ENCODE measurements around the gene TEKTIP1. TPM values are rescaled to one million over a fixed set of nuclear protein-coding genes. Genes with fewer than 3 reads are reported as not detected.

The TEKTIP1 gene
- total RNA-seq, 1 experiment from 2014 or later = 0.49 TPM

DNA sequence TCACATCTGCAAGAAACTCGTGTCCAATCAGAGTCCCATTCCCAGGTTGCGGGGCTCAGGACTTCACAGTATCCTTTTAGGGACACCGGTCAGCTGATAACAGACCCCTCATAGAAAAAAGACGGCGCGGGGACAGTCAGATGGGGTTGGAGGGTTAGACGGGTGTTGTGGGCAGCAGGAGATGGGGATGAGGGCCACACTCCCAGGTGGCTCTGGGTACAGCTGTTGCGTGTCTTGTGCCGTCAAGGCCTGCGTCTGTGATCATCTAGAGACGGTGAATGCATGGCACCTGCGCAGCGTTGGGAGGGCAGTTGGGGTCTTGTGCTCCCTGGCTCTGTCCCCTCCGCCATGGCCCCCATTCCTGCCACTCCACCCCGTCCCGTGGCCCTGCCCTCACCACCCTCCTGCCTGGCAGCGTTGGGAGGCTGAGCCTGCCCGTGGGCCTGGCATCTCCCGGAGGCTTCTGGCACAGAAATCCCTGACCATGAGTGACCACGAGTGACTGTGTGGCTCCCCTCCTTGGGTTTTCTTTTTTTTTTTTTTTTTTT, 14.0 kb upstream of the TEKTIP1 start:
- Mint-ChIP-seq H3K4me3 (ENCODE audit: unreplicated experiment) (no peak overlapping the region), H3K27ac (ENCODE audit: low read depth, unreplicated experiment) (no peak overlapping the region), H3K9me3 (ENCODE audit: unreplicated experiment) (no peaks in the 10 kb centered on the region), H3K36me3 (ENCODE audit: insufficient read depth, unreplicated experiment) (peaks cover 34% of the 10 kb centered on the region), H3K27me3 (ENCODE audit: insufficient read depth, unreplicated experiment) (no peaks in the 10 kb centered on the region), H3K4me1 (ENCODE audit: insufficient read depth, unreplicated experiment) (peaks cover 11% of the 10 kb centered on the region)
- ChIA-PET POLR2A (no interaction called here), CTCF (no interaction called here)
- no peak for DNase-seq (ENCODE audit: unreplicated experiment)
- BruUV-seq (replicated peaks) = no TSS peak
- TF ChIP-seq, protein P1, sequence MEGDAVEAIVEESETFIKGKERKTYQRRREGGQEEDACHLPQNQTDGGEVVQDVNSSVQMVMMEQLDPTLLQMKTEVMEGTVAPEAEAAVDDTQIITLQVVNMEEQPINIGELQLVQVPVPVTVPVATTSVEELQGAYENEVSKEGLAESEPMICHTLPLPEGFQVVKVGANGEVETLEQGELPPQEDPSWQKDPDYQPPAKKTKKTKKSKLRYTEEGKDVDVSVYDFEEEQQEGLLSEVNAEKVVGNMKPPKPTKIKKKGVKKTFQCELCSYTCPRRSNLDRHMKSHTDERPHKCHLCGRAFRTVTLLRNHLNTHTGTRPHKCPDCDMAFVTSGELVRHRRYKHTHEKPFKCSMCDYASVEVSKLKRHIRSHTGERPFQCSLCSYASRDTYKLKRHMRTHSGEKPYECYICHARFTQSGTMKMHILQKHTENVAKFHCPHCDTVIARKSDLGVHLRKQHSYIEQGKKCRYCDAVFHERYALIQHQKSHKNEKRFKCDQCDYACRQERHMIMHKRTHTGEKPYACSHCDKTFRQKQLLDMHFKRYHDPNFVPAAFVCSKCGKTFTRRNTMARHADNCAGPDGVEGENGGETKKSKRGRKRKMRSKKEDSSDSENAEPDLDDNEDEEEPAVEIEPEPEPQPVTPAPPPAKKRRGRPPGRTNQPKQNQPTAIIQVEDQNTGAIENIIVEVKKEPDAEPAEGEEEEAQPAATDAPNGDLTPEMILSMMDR (IDR thresholded peaks at IDR 0.05; ENCODE audit: unreplicated experiment) = no peak
- intact Hi-C loops (cut with micrococcal nuclease) = no loop called here

DNA sequence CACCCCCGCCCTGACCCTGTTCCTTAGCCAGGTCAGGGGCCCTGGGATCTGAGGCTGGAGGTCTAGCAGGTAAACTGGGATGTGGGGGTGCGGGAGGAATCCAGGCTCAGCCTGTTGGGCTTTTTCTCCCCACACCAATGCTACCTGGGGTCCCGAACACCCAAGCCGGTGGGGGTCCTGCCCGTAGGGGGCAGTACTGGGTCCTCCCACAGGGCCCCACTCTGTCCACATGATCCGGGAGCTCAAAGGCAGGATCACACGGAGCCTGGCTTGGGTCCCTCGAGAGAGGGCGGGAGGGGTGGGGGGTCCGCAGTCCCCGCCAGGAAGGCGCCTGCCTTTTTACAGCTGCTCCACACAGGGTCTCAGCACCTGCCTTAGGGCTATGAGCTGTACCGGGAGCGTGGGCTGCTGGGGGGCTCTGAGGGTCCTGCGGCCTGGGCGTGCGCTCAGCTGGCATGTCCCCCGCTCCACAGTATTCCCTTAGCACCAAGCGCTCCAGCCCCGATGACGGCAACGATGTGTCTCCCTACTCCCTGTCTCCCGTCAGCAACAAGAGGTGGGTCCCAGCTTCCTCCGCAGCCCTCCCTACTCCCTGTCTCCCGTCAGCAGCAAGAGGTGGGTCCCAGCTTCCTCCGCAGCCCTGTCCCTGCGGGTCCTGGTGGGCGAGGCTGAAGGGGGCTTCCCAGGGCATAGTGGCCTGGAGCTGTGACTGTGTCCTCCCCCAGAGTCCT, 12.3 kb upstream of the TEKTIP1 start:
- TF ChIP-seq, protein P1 (IDR thresholded peaks at IDR 0.05; ENCODE audit: unreplicated experiment) = no peak
- CTCF ChIA-PET = interaction anchor here (0.5 to 1.0 kb wide), 2 partner anchors 42 to 222 kb away, joined by 3 read pairs; no protein-coding TSS in a partner anchor
- no peak for DNase-seq (ENCODE audit: unreplicated experiment)
- Mint-ChIP-seq H3K9me3 (ENCODE audit: unreplicated experiment) (no peaks in the 10 kb centered on the region), H3K4me3 (ENCODE audit: unreplicated experiment) (no peak overlapping the region), H3K27ac (ENCODE audit: low read depth, unreplicated experiment) (no peak overlapping the region), H3K4me1 (ENCODE audit: insufficient read depth, unreplicated experiment) (no peaks in the 10 kb centered on the region), H3K27me3 (ENCODE audit: insufficient read depth, unreplicated experiment) (no peaks in the 10 kb centered on the region), H3K36me3 (ENCODE audit: insufficient read depth, unreplicated experiment) (peaks cover 24% of the 10 kb centered on the region)
- POLR2A ChIA-PET = no interaction called here
- no TSS peak for BruUV-seq (replicated peaks)
- intact Hi-C loops (cut with micrococcal nuclease) = no loop called here

DNA sequence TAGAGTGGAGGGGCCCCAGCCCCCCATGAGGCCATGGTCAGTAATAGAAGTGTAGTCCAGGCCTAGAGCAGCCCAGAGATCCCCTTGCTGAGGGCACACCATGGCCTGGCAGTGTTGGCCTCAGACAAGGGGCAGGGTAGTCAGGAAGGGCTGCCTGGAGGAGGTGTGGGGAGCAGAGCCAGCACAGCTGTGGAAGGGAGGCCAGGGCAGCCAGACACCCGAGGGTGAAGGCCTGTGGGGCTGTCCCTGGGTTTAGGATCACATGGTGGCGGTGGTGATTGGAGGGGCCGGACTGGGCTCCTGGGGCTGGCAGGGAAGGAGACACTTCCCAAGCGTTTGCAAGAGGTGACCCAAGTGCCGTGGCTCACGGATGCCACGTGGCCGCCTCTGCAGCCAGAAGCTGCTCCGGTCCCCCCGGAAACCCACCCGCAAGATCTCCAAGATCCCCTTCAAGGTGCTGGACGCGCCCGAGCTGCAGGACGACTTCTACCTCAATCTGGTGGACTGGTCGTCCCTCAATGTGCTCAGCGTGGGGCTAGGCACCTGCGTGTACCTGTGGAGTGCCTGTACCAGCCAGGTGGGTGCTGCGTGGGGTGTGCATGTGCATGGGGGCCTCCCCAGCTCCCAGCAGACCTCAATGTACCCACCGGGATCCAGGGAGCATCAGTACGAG, 11.6 kb upstream of the TEKTIP1 start:
- BruUV-seq (replicated peaks) = no TSS peak

More for the DNA sequence above, 11.6 kb upstream of the TEKTIP1 start:
- H3K9me3 Mint-ChIP-seq (ENCODE audit: unreplicated experiment) = no peaks in the 10 kb centered on the region
- ChIA-PET POLR2A (interaction anchor here (0.5 kb wide), 1 partner anchor 484 kb away, joined by 3 read pairs; no protein-coding TSS in a partner anchor), CTCF (interaction anchor here (0.6 to 1.0 kb wide), 2 partner anchors 18 to 43 kb away, joined by 3 to 5 read pairs; no protein-coding TSS in a partner anchor)
- TF ChIP-seq, protein P1 (IDR thresholded peaks at IDR 0.05; ENCODE audit: unreplicated experiment) = no peak
- H3K27ac Mint-ChIP-seq (ENCODE audit: low read depth, unreplicated experiment) = no peak overlapping the region
- no peaks in the 10 kb centered on the region for H3K27me3 Mint-ChIP-seq (ENCODE audit: insufficient read depth, unreplicated experiment)
- H3K36me3 Mint-ChIP-seq (ENCODE audit: insufficient read depth, unreplicated experiment) = peaks cover 19% of the 10 kb centered on the region
- DNase-seq (ENCODE audit: unreplicated experiment) = no peak
- no peaks in the 10 kb centered on the region for H3K4me1 Mint-ChIP-seq (ENCODE audit: insufficient read depth, unreplicated experiment)
- intact Hi-C loops (cut with micrococcal nuclease) = no loop called here
- H3K4me3 Mint-ChIP-seq (ENCODE audit: unreplicated experiment) = no peak overlapping the region
